Measurements from ENCODE around the gene ABCC8. TPM values are rescaled to one million over a fixed set of nuclear protein-coding genes. Genes with fewer than 3 reads are reported as not detected.

Gene ABCC8
- total RNA-seq, 1 experiment from 2014 or later = not detected

- BruUV-seq (replicated peaks) = no TSS peak
- Histone ChIP-seq H3K27ac (ENCODE audit: low read depth, low read length, poor library complexity, severe bottlenecking) (no peak overlapping the region), H3K27me3 (replicated peaks; ENCODE audit: insufficient read depth, low read depth, low read length, poor library complexity) (no peaks in the 10 kb centered on the region), H3K36me3 (ENCODE audit: insufficient read depth, low read length, poor library complexity, severe bottlenecking) (no peaks in the 10 kb centered on the region), H3K9me3 (ENCODE audit: low read depth, low read length, poor library complexity, severe bottlenecking) (no peaks in the 10 kb centered on the region), H3K4me3 (ENCODE audit: low read depth, low read length, poor library complexity, severe bottlenecking) (no peak overlapping the region), H3K4me1 (ENCODE audit: insufficient read depth, low read length, poor library complexity, severe bottlenecking) (no peaks in the 10 kb centered on the region)
- no peak for DNase-seq (ENCODE audit: low spot score)
- POLR2A ChIA-PET (ENCODE audit: low non-redundant PET) = no interaction called here
- TF ChIP-seq EZH2 (IDR thresholded peaks at IDR 0.05; ENCODE audit: borderline replicate concordance, low read depth, low read length, poor library complexity, severe bottlenecking) (no peak), CTCF (conservative IDR thresholded peaks at IDR 0.05; ENCODE audit: low read depth, low read length) (no peak)
- intact Hi-C loops (cut with micrococcal nuclease; ENCODE audit: unreplicated experiment) = no loop called here
- CTCF ChIA-PET = no interaction called here
Observed at GRCh38 chr11:17510507-17511206, 34.0 kb upstream of the ABCC8 start.

GRCh38 chr11:17508791-17509190, 32.1 kb upstream of the ABCC8 start:
- intact Hi-C loops (cut with micrococcal nuclease; ENCODE audit: unreplicated experiment) = no loop called here
- H3K4me1 ChIP-seq (ENCODE audit: insufficient read depth, low read length, poor library complexity, severe bottlenecking) = no peaks in the 10 kb centered on the region
- no peaks in the 10 kb centered on the region for H3K27me3 ChIP-seq (replicated peaks; ENCODE audit: insufficient read depth, low read depth, low read length, poor library complexity)
- no TSS peak for BruUV-seq (replicated peaks)
- no peak overlapping the region for H3K4me3 ChIP-seq (ENCODE audit: low read depth, low read length, poor library complexity, severe bottlenecking)
- ChIA-PET CTCF (interaction anchor here (0.7 kb wide), 1 partner anchor 125 kb away, joined by 3 read pairs; no protein-coding TSS in a partner anchor), POLR2A (ENCODE audit: low non-redundant PET) (interaction anchor here (0.7 kb wide), 1 partner anchor 233 kb away, joined by 3 read pairs; no protein-coding TSS in a partner anchor)
- no peak for DNase-seq (ENCODE audit: low spot score)
- H3K9me3 ChIP-seq (ENCODE audit: low read depth, low read length, poor library complexity, severe bottlenecking) = no peaks in the 10 kb centered on the region
- no peak overlapping the region for H3K27ac ChIP-seq (ENCODE audit: low read depth, low read length, poor library complexity, severe bottlenecking)
- no peak for TF ChIP-seq EZH2 (IDR thresholded peaks at IDR 0.05; ENCODE audit: borderline replicate concordance, low read depth, low read length, poor library complexity, severe bottlenecking)
- TF ChIP-seq CTCF (conservative IDR thresholded peaks at IDR 0.05; ENCODE audit: low read depth, low read length) = no peak
- no peaks in the 10 kb centered on the region for H3K36me3 ChIP-seq (ENCODE audit: insufficient read depth, low read length, poor library complexity, severe bottlenecking)

- no peak for DNase-seq (ENCODE audit: low spot score)
- TF ChIP-seq CTCF (conservative IDR thresholded peaks at IDR 0.05; ENCODE audit: low read depth, low read length) (no peak), EZH2 (IDR thresholded peaks at IDR 0.05; ENCODE audit: borderline replicate concordance, low read depth, low read length, poor library complexity, severe bottlenecking) (no peak)
- intact Hi-C loops (cut with micrococcal nuclease; ENCODE audit: unreplicated experiment) = no loop called here
- no TSS peak for BruUV-seq (replicated peaks)
- CTCF ChIA-PET = interaction anchor here (0.7 kb wide), 1 partner anchor 124 kb away, joined by 3 read pairs; no protein-coding TSS in a partner anchor
- no peaks in the 10 kb centered on the region for H3K27me3 ChIP-seq (replicated peaks; ENCODE audit: insufficient read depth, low read depth, low read length, poor library complexity)
- H3K36me3 ChIP-seq (ENCODE audit: insufficient read depth, low read length, poor library complexity, severe bottlenecking) = no peaks in the 10 kb centered on the region
- no peak overlapping the region for H3K27ac ChIP-seq (ENCODE audit: low read depth, low read length, poor library complexity, severe bottlenecking)
- POLR2A ChIA-PET (ENCODE audit: low non-redundant PET) = no interaction called here
- no peaks in the 10 kb centered on the region for H3K4me1 ChIP-seq (ENCODE audit: insufficient read depth, low read length, poor library complexity, severe bottlenecking)
- no peaks in the 10 kb centered on the region for H3K9me3 ChIP-seq (ENCODE audit: low read depth, low read length, poor library complexity, severe bottlenecking)
- no peak overlapping the region for H3K4me3 ChIP-seq (ENCODE audit: low read depth, low read length, poor library complexity, severe bottlenecking)
Observed at GRCh38 chr11:17508306-17508705, 31.7 kb upstream of the ABCC8 start.
